NCI-H2081 treated with DMSO at 0.1 percent for 48 hours (cell line): Measurements from ENCODE around the gene VTI1A.

ENCODE experiments used
- DNase-seq: peaks from one replicate; lab custom pipeline; 2025; lab: John Stamatoyannopoulos, UW

Gene VTI1A

GRCh38 chr10:112639298-112639697 lies 192.3 kb downstream of the VTI1A start:
- DNase-seq = no peak

- no peak for DNase-seq
Observed at GRCh38 chr10:112640638-112641037, 193.6 kb downstream of the VTI1A start.

- no peak for DNase-seq
Observed at GRCh38 chr10:112643600-112644264, 196.7 kb downstream of the VTI1A start.

- no peak for DNase-seq
Observed at GRCh38 chr10:112644265-112644645, 197.2 kb downstream of the VTI1A start.

- DNase-seq = no peak
Observed at GRCh38 chr10:112649006-112649821, 202.2 kb downstream of the VTI1A start.

- DNase-seq = no peak
Observed at GRCh38 chr10:112649822-112650152, 202.8 kb downstream of the VTI1A start.

- DNase-seq = no peak
Observed at GRCh38 chr10:112650588-112651030, 203.6 kb downstream of the VTI1A start.

- no peak for DNase-seq
Observed at GRCh38 chr10:112653215-112653614, 206.2 kb downstream of the VTI1A start.

- DNase-seq = no peak
Observed at GRCh38 chr10:112653851-112654250, 206.8 kb downstream of the VTI1A start.

- no peak for DNase-seq
Observed at GRCh38 chr10:112654794-112655193, 207.8 kb downstream of the VTI1A start.

- no peak for DNase-seq
Observed at GRCh38 chr10:112655722-112656121, 208.7 kb downstream of the VTI1A start.

GRCh38 chr10:112658465-112658864 lies 211.4 kb downstream of the VTI1A start:
- DNase-seq = no peak

- DNase-seq = no peak
Observed at GRCh38 chr10:112658900-112659638, 212.1 kb downstream of the VTI1A start.

- DNase-seq = no peak
Observed at GRCh38 chr10:112663234-112664125, 216.5 kb downstream of the VTI1A start.

GRCh38 chr10:112666094-112666493 lies 219.1 kb downstream of the VTI1A start:
- DNase-seq = no peak

GRCh38 chr10:112669989-112670388 lies 223.0 kb downstream of the VTI1A start:
- no peak for DNase-seq

- DNase-seq = no peak
Observed at GRCh38 chr10:112671743-112672142, 224.7 kb downstream of the VTI1A start.

- DNase-seq = no peak
Observed at GRCh38 chr10:112672706-112673105, 225.7 kb downstream of the VTI1A start.

- no peak for DNase-seq
Observed at GRCh38 chr10:112675560-112676083, 228.6 kb downstream of the VTI1A start.

GRCh38 chr10:112677689-112678088 lies 230.7 kb downstream of the VTI1A start:
- DNase-seq = no peak

- no peak for DNase-seq
Observed at GRCh38 chr10:112678581-112678980, 231.6 kb downstream of the VTI1A start.

- DNase-seq = no peak
Observed at GRCh38 chr10:112678987-112679386, 232.0 kb downstream of the VTI1A start.
